ENCODE results near the gene SULF2.

SULF2 gene

DNA sequence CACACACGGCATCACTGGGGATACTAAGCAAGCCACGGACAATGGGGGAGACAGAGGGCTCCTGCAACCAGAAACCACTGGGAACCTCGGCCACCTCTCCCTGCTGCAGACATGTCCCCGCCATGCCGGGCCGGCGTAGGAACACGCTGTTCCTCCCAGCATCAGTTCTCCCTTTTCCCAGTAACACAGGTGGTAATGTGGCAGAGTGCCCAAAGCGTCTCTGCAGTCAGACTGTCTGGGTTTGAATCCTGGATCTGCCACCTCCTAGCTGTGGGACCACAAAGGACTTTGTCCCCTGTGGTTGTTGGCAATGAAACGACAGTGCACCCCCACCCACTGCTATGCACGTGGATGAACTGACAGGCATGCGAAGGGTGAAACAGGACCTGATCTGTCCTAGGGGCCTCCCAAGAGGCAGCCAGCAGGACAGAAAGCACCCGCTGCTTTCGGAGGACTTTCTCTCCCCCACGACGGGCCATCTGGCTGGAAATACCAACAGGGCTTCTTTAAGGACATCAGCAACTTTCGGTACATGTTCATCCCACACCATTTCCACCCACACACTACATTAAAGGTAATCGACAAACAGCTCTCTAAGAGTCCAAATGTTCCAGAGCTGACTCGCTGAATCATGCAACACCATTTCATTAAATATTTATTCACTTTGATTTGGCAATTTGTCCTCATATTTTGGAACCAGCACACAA, 74.1 kb downstream of the SULF2 start:
- no peak for DNase-seq (ENCODE audit: low read depth)

DNA sequence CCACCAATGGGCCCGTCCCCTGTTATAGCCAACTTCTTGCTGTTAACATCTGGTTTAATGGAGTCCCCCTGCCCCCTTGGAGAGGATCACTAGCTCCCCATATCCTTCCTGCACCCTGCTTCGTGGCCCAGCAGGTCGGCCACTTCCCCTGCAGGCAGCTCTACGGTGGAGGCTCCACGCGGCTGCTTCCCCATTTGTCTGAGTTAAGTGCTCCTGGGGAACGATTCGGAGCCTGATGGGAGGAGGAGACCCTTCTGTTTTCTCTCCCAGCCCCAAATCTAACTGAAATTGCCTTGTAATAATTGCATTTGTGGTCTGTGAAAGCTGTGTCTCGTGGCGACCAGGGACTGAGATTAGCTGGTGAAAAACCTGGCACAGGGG, 74.6 kb downstream of the SULF2 start:
- no peak for DNase-seq (ENCODE audit: low read depth)

DNA sequence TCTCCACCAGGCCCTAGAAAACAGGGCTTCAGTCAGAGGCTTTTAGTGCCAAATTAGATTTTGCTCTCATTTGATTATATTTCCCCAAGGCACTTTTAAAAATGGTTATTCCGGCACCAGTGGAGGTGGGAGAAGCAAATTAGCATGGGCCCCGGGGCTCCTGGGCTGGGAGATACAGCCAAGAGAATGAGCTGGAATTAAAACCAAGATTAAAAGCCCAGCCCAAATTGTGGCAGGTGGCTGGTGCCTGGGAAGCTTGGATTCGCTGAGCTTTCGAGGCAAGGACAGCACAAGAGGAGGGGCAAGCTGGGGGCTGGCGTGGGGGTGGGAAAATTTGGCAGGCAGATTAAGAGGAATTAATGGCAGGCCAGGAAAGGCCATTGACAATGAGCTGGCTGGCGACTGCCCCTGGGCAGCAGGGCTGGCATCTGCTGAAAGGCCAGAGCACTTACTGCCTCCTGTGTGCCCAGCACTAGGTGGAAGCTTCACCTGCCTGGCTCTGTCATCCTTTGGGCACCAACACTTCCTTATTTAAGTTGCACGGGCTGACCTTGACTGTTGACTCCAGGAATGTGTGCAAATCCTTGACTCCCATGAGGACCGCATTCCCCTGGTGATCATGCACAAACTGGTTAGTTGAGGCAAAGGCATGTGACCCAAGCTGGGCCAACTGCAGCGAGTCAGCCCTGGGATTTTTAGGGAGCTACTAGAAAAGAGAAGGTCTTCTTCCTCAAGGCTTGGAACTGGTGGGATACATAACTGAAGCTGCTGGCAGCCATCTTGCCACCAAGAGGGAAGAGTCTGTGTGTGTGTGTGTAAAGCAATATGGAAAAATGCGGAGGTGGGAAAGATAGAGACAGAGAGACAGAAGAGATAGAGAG, 76.1 kb downstream of the SULF2 start:
- no peak for DNase-seq (ENCODE audit: low read depth)

DNA sequence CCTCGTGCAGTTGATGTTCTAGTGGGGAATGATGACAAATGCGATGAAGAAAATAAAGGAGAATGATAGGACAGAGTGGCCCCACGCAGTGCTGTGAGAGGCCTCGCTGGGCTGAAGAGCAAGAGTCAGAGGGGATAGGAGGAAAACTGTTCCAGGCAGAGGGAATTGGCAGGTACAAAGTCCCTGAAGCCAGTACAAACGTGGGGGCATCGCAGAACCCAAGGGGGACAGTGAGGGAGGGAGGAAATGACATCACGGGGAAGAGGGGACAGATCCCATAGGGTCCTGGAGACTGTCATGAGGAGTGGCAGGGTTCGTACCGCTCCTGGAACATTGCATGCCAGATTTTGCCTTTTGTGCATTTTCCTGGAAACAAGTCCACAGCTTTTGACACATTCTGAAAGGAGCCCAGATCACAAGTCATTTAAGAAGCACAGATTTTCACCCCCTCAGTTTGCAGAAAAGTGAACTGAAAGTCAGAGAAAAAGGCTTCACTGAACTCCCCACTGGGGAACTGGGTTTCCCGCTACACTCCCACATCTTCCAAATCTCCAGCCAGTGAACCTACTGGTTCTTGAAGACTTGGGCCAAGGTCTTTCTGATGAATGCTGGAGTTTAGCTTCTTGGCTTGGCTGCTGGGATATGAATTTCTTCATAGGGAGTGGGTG, 77.0 kb downstream of the SULF2 start:
- DNase-seq (ENCODE audit: low read depth), result no peak

DNA sequence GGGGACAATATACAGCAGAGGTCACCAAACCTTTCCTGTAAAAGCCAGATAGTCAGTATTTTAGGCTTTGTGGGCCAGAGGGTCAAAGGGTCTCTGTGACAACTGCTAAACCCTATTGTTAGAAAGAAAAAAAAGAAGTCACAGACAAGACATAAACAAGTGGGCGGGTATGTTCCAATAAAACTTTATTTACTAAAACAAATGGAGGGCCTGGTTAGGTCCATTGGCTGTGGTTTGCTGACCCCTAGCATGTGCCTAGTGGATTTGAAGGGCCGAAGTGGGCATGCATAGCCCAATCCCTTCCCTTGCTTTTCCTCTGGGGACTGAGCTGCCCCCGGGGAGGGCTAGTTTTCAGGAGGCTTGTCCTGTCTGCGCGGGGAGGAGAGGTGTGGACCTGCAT, 78.9 kb downstream of the SULF2 start:
- no peak for DNase-seq (ENCODE audit: low read depth)

DNA sequence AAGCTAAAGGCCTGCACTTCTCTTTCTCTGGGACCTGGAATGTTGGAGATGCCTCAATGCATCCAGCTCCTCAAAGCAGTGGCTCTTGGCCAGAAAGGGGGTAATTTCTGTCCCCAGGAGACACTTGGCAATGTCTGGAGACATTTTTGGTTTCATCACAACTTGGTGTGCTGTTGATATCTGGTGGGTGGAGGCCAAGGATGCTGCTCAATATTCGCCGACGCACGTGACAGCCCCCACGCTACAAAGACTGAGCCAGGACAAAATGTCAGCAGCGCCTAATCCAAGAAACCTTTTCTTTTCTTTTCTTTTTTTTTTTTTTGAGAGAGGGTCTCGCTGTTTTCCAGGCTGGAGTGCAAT, 79.8 kb downstream of the SULF2 start:
- DNase-seq (ENCODE audit: low read depth), result no peak

DNA sequence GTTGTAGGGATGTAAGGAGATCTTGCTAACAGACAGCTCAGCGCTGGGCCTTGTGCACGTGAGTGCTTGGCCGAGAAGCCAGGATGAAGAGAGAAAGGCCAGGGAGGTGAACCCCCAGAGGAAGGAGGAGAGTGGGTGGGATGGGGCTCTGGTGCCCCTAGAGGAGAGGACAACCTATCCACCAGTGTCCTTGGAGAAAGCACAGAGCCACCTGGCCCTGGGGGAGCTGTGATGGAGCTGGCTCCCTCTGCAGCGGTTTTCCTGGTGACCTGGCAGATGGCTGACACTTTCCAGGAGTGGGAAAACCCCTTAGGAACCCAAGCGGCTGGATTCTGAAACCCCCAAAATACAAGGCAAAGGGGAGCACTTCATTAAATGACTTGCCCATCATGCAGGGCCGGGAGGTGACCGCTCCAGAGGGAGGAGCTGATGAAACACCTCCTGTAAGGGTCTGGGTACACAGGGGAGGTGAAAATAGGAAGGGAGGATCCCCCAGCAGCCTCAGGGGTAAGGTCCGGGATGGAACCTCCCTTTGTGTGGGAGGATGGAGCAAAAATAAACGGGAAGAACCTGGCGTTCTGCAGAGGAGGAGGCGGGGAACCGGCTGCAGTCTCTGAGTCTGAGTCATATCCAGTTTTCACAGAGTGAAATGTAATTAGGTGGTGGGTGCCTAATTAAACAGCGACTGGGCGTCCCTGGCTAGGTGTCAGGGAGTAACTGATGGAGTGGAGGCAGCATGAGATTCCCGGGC, 80.4 kb downstream of the SULF2 start:
- no peak for DNase-seq (ENCODE audit: low read depth)

DNA sequence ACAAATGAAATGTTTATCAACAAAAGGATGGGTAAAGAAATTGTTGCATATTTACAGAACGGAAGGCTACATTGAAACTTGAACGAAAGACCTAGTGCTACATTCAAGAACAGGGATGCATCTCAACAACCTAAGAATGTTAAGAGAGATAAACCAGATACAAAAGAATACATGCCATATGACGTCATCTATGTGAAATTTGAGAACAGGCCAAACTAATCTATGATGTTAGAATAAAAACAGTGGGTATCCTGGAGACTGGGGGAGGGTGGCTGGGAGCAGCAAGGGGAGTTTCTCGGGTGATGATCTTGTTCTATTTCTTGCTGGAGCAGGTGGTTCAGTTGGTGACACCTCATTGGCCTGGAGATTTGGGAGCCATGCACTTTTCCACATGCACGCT, 81.5 kb downstream of the SULF2 start:
- DNase-seq (ENCODE audit: low read depth), result no peak

DNA sequence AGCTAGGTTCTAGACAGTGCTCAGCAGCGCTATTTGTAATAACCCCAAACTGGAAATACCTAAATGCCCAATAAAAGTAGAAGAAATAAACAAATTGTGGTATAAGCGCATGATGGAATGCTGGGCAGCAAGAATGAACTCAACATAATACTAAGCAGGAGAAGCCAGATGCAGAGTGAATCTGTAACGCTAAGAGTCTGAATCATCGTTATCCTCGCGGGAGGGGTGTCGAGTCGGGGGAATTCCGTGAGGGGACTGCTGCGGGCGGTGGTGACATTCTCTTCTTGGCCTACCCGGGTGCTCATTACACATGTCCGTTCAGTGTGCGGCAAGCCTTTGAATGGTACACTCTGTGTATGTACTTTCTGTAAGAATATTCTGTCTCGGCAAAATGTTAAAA, 83.7 kb downstream of the SULF2 start:
- no peak for DNase-seq (ENCODE audit: low read depth)

DNA sequence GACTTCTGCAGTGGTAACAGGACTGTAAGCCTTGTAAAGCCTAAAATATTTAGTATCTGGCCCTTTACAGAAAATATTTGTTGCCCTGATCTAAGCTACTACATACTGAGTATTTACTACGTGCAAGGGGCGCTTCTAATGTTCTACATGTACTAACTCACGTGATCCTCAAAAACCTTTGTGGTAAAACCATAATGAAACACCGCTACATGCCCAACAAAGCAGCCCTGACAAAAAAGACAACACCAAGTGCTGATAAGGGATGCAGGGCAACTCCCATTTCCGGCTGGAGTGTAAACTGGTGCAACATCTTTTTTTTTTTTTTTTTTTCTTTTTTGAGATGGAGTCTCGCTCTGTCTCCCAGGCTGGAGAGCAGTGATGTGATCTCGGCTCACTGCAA, 85.0 kb downstream of the SULF2 start:
- no peak for DNase-seq (ENCODE audit: low read depth)

DNA sequence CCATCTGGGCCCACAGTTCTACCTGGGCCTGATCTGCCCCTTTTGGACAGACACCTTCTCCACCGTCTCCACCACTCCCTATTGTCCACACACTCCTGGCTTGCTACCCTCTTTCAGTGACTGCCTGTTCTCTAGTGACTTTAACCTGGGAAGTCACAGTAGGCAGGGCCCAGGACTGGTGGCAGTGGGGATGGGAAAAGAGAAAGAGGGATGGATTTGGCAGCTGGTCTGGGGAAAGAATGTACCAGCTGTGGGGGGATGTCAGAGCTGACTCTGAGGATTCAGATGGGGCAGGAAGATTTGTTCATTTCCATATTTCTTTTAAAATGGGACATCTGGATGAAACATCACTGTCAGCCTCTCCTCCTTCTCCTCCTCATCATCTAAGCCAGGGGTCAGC, 85.5 kb downstream of the SULF2 start:
- no peak for DNase-seq (ENCODE audit: low read depth)

DNA sequence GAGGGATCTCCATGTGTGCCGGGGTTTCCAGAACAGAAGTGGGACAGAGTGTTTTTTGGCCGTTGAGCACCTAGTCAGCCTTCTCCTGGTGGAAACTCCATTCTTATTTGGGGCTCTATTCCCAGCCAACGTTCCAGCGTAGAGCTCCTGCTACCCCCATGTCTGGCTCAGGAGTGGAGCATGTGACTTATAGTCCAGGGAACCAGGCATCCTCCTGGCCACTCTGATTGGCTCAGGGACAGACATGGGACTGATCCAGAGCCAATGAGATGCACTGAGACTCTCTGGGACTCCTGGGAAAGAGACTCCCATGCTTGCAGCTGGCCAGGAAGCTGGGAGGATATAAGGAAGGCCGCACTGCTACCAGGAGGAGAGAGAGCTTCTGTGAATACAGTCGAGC, 87.1 kb downstream of the SULF2 start:
- no peak for DNase-seq (ENCODE audit: low read depth)

DNA sequence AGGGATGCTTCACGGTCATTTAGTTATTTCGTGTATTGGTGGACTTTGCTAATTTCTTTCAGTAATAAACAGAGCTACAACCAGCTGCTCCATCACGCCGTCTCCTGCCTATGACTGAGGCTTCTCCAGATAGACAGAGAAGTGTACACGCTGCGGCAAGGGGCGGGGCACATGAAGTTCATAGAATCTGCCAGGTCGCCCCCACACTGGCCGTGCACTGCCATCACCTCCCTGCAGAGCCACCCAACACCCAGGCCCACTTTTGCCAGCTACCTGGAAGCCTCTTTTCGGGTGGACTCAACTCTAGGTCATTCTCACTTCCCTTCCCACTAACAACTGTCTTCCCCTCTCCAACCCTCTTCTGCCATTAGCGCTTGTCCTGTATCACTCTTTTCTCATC, 88.4 kb downstream of the SULF2 start:
- DNase-seq (ENCODE audit: low read depth), result no peak

DNA sequence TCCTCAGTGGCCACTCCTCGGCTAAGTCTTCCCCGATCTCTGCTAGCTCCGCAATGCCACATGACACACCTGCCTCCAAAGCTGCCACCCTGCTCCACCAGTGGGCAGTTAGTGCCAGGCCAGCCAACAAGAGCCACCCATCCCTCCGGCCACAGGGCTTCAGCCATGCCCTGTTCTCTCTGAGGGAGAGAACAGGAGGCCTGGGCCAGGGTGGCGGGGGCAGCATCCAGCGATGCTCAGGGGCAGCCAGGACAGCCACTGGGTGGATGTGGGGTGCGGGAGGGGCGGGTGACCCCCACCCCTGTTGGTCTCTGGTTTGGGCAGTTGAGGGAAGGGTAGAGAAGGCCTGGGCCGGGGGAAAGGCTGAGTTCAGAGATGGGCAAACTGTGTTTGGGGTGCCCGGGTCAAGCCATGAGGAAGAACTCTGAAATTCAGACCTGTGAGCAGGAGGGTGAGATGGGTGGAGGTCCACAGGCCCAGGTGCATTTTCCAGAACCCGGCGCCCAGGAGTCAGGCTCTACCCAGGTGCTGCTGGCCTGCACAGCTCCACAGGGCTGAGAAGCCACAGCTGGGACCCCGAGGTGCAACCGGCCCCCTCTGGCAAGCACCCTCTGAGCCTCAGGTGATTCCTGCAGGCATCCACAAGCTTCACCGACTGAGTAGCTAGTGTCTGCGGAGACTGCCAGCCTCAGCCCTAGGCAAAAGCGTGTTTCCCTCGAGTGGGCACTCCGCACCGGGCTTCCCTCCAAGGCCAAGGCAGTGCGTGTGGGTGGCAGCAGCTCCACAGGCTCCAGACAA, 91.1 kb downstream of the SULF2 start:
- DNase-seq (ENCODE audit: low read depth), result no peak

DNA sequence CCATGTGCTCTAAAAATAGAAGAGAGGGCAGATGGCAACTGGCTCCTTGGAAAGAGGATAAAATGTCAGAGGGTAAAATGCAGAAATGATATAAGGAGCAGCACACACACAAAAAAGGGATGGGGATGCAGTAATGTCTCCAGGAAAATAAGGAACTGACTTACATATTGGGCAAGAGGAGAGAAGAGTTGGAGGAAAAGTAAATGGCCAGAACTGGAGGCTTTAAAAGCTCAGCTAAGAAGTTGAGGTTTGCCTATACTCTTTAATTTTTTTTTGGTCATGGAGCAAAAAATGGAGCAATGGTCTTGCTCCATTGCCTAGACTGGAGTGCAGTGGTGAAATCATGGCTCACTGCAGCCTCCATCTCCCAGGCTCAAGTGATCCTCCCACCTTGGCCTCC, 93.7 kb downstream of the SULF2 start:
- DNase-seq (ENCODE audit: low read depth), result no peak

DNA sequence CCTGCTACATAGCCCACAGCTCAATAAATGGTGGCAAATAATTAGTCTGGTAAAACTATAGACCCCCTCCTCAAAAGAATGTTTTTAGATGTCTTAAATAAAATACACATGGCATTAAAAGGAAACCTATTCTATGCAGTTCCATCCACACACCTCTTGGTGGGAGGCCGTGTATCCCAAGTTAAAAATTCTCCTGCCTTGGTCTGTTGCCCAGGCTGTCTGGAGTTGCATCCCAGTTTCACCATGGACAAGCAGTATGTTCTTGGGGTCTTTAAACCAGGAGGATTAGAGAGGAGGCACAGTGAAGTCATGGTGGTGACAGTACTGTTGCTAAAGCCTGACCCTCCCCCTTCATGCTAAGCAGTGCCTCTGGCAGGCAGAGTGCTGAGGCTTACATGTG, 95.5 kb downstream of the SULF2 start:
- DNase-seq (ENCODE audit: low read depth), result no peak

DNA sequence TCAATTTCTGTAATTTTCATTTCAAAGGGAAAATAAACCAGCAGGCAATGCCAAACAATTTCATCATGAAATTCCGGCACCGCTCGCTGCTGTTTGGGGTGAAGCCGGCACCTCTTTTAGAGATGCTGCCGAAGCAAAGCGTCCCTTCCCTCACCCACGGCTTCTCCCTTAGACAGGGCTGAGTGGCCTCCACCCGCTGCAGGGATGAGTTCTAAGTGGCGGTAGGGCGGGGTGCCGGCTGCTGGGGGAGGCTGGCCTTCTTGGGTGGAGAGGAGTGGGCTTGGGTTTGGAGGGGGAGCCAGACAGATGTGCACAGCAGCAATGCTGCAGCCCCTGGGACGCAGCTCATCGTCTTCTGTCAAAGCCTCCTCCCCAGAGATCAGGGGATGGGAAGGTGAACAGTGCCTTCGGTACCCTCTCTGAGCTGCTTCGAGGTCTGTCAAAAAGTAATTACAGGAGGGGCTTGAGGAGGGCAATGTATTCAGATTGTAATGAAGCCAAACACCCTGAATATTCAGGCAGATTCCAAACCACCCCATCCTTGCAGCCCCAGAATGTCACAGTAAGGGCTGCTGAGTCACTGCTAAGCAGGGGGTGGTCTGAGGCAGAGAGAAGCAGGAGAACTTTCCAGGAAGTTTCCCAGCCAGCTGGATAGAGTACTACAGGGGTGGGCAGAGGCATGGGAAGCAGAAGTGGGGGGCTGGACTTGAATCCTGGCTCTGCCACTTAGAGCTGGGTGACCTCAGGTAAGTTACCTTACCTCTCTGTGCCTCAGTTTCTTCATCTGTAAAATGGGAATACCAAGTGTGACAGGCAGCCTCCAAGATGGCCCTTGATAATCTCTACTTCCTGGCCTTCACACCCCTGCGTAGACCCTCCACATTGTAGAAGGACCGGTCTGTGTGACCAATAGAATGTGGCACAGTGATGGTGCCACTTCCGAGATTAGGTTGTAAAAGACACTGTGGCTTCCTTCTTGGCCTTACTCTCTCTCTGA, 96.6 kb downstream of the SULF2 start:
- no peak for DNase-seq (ENCODE audit: low read depth)

DNA sequence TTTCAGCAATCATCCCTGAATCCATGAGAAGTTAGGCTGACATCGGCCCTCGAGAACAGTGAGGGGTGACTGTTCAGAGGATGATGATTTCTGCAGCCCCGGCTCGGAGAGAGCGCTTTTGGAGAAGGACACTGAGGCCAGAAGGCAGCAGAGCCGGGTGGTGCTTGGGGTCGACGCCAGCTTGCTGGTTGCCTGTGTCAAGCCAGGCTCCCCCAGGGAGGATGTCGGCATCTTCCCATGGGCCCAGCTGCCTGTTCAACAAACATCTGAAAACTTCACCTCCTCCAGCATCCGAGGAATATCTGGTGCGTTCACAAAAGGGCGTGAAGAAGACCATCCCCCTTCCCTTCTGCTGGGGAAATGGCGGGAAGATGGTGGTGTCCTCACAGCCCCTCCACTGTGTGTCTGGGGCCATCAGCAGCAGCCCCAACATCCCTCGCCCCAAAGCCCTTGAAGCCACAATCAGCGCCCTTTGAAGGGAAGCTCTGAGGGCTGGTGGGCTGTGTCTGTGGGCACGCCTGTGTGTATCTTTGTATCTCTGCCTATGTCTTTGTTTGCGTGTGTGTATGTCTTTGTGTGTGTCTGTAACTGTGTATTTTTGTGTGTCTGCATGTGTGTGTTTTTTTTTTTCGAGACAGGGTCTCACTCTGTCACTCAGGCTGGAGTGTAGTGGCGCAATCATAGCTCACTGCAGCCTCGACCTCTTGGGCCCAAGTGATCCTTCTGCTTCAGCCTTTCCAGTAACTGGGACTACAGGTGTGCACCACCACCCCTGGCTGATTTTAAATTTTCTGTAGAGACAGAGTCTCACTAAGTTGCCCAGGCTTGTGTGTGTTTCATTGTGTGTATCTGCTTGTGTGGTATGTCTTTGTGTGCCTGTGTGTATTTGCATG, 97.9 kb downstream of the SULF2 start:
- no peak for DNase-seq (ENCODE audit: low read depth)

DNA sequence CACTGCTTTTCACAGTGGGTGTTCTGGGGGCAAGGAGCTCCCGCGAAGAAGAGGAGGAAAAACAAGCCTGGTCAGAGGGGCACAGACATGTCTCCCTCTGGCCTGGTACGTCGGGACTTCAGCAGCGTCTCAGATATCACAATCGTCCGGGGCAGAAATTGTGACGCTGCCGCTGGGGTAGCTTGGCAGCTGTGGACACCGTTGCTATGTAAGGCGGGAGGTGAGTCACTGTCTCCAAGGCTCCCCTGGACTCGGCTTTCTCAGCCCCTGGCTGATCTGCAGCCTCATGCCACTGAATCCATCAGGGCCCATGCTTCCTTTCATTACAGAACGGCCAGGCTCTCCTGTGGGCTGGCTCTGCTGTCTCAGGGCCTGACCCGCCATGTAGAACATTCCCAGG, 98.7 kb downstream of the SULF2 start:
- no peak for DNase-seq (ENCODE audit: low read depth)

Data from T follicular helper cell (primary cell).